H9 (cell line): Measurements from ENCODE around the gene WDR54. TPM values are rescaled to one million over a fixed set of nuclear protein-coding genes. Genes with fewer than 3 reads are reported as not detected.

Source experiments
- DNase-seq: peaks from one replicate; pipeline ENCODE4 v3.0.0-alpha.2; 2017
- H2AFZ ChIP-seq: one replicate; pipeline ENCODE4 v1.6.1; 2013; ENCODE audit warnings: mild to moderate bottlenecking, low read length, control low read depth, moderate library complexity
- H2AK5ac ChIP-seq: 2 replicates; pipeline ENCODE4 v1.6.1; 2013; ENCODE audit warnings: low read length, control low read depth, mixed read lengths; ENCODE audit not compliant: insufficient read length
- H2BK120ac ChIP-seq: one replicate; pipeline ENCODE4 v1.6.1; 2013; ENCODE audit warnings: low read depth, mild to moderate bottlenecking, low read length, control low read depth, inconsistent platforms; ENCODE audit not compliant: poor library complexity, severe bottlenecking
- H2BK12ac ChIP-seq: 2 replicates; pipeline ENCODE4 v1.6.1; 2013; ENCODE audit warnings: low read length, control low read depth, mixed read lengths, low read depth; ENCODE audit not compliant: insufficient read length
- H2BK15ac ChIP-seq: 2 replicates; pipeline ENCODE4 v1.6.1; 2013; ENCODE audit warnings: low read depth, low read length, control low read depth
- H2BK20ac ChIP-seq: one replicate; pipeline ENCODE4 v1.6.1; 2013; ENCODE audit warnings: low read depth, mild to moderate bottlenecking, low read length, control low read depth, inconsistent platforms; ENCODE audit not compliant: poor library complexity, severe bottlenecking
- H2BK5ac ChIP-seq: 2 replicates; pipeline ENCODE4 v1.6.1; 2013; ENCODE audit warnings: low read length, control low read depth, mixed read lengths; ENCODE audit not compliant: insufficient read length
- H3K14ac ChIP-seq: 2 replicates; pipeline ENCODE4 v1.6.1; 2013; ENCODE audit warnings: low read length, control low read depth; ENCODE audit not compliant: insufficient read depth
- H3K18ac ChIP-seq: 2 replicates; pipeline ENCODE4 v1.6.1; 2013; ENCODE audit warnings: low read depth, mild to moderate bottlenecking, mixed read lengths, low read length, control low read depth; ENCODE audit not compliant: insufficient read length
- H3K23ac ChIP-seq: 2 replicates; pipeline ENCODE4 v1.6.1; 2013; ENCODE audit warnings: low read length, control low read depth, mixed read lengths, low read depth; ENCODE audit not compliant: insufficient read length
- H3K23me2 ChIP-seq: 2 replicates; pipeline ENCODE4 v1.6.1; 2013; ENCODE audit warnings: low read depth, mild to moderate bottlenecking, mixed read lengths, low read length, control low read depth; ENCODE audit not compliant: insufficient read length, poor library complexity, severe bottlenecking
- H3K27ac ChIP-seq: 2 replicates; pipeline ENCODE4 v1.5.1; 2013; ENCODE audit warnings: low read length, control low read depth, mixed read lengths, low read depth; ENCODE audit not compliant: insufficient read length
- H3K27me3 ChIP-seq: 2 replicates; pipeline ENCODE4 v1.6.1; 2013; ENCODE audit warnings: low read length, control low read depth, inconsistent platforms; ENCODE audit not compliant: insufficient read depth
- H3K4ac ChIP-seq: 2 replicates; pipeline ENCODE4 v1.6.1; 2013; ENCODE audit warnings: low read depth, mild to moderate bottlenecking, control low read depth, inconsistent platforms, low read length, moderate library complexity
- H3K4me1 ChIP-seq: 2 replicates; pipeline ENCODE4 v1.6.1; 2013; ENCODE audit warnings: low read length, control low read depth, inconsistent platforms; ENCODE audit not compliant: insufficient read depth
- H3K4me2 ChIP-seq: 2 replicates; pipeline ENCODE4 v1.6.1; 2013; ENCODE audit warnings: low read length, control low read depth, mixed read lengths; ENCODE audit not compliant: insufficient read length, insufficient read depth
- H3K56ac ChIP-seq: 2 replicates; pipeline ENCODE4 v1.6.1; 2013; ENCODE audit warnings: low read depth, mild to moderate bottlenecking, mixed read lengths, low read length, control low read depth; ENCODE audit not compliant: insufficient read length
- H3K79me1 ChIP-seq: 2 replicates; pipeline ENCODE4 v1.6.1; 2013; ENCODE audit warnings: low read depth, mild to moderate bottlenecking, moderate library complexity, low read length, control low read depth, inconsistent platforms; ENCODE audit not compliant: insufficient read depth, poor library complexity, severe bottlenecking
- H3K79me2 ChIP-seq: 2 replicates; pipeline ENCODE4 v1.6.1; 2013; ENCODE audit warnings: low read length, control low read depth, inconsistent platforms; ENCODE audit not compliant: insufficient read depth
- H3K9ac ChIP-seq: 2 replicates; pipeline ENCODE4 v1.6.1; 2013; ENCODE audit warnings: low read length, control low read depth, mixed read lengths; ENCODE audit not compliant: insufficient read length; ENCODE audit errors: extremely low read depth
- H3K9me3 ChIP-seq: one replicate; pipeline ENCODE4 v1.6.1; 2013; ENCODE audit warnings: low read depth, low read length, inconsistent platforms; ENCODE audit not compliant: control insufficient read depth
- H3T11ph ChIP-seq: one replicate; pipeline ENCODE4 v1.6.1; 2013; ENCODE audit warnings: mild to moderate bottlenecking, low read length, control low read depth, inconsistent platforms
- H4K20me1 ChIP-seq: one replicate; pipeline ENCODE4 v1.6.1; 2013; ENCODE audit not compliant: control insufficient read depth, insufficient read length, insufficient read depth
- H4K5ac ChIP-seq: 2 replicates; pipeline ENCODE4 v1.6.1; 2013; ENCODE audit warnings: low read depth, mild to moderate bottlenecking, mixed read lengths, low read length, control low read depth; ENCODE audit not compliant: insufficient read length
- H4K8ac ChIP-seq: replicated peaks from 2 replicates; pipeline ENCODE4 v1.6.1; 2013; ENCODE audit warnings: low read length, control low read depth, mixed read lengths, low read depth; ENCODE audit not compliant: insufficient read length
- H4K91ac ChIP-seq: 2 replicates; pipeline ENCODE4 v1.6.1; 2013; ENCODE audit warnings: low read depth, mild to moderate bottlenecking, moderate library complexity, mixed read lengths, low read length, control low read depth; ENCODE audit not compliant: insufficient read length
- H3K27ac Mint-ChIP-seq, 3 experiments: 2 replicates in 2 of 3; 3 replicates in 1 of 3; pipeline ENCODE4 v1.8.0; 2020 to 2021; ENCODE audit warnings: mixed read lengths in 3 of 3, mild to moderate bottlenecking in 1 of 3, moderate library complexity in 1 of 3
- H3K27me3 Mint-ChIP-seq: 2 replicates; pipeline ENCODE4 v1.8.0; 2021; ENCODE audit warnings: low read depth, mild to moderate bottlenecking, moderate library complexity, mixed read lengths
- H3K36me3 Mint-ChIP-seq, 3 experiments: 2 replicates in 2 of 3; 3 replicates in 1 of 3; pipeline ENCODE4 v1.8.0; 2020 to 2021; ENCODE audit warnings: low read depth in 3 of 3, mixed read lengths in 3 of 3; ENCODE audit not compliant: insufficient read depth in 1 of 3
- H3K4me1 Mint-ChIP-seq, 2 experiments: 2 replicates each; pipeline ENCODE4 v1.8.0; 2020; ENCODE audit warnings: mixed read lengths in 2 of 2
- H3K4me3 Mint-ChIP-seq, 2 experiments: 2 replicates in 1 of 2; 3 replicates in 1 of 2; pipeline ENCODE4 v1.8.0; 2020 to 2021; ENCODE audit warnings: mild to moderate bottlenecking in 2 of 2, mixed read lengths in 2 of 2, moderate library complexity in 1 of 2
- H3K9me3 Mint-ChIP-seq, 2 experiments: 2 replicates in 1 of 2; 3 replicates in 1 of 2; pipeline ENCODE4 v1.8.0; 2020; ENCODE audit warnings: mild to moderate bottlenecking in 2 of 2, mixed read lengths in 2 of 2, moderate library complexity in 1 of 2
- WGBS: extraction: QIAGEN DNeasy Blood & Tissue Kit; methylation state at CpG from one replicate; pipeline ENCODE4 v1.1.7; 2013; ENCODE audit warnings: missing lambda C conversion rate, low lambda C conversion rate, mixed read lengths; ENCODE audit not compliant: insufficient read length; ENCODE audit errors: extremely low coverage; 5-methylcytosine and 5-hydroxymethylcytosine counted together
- total RNA-seq: library from RNA; stranded (reverse); gene quantifications from 2 replicates; pipeline ENCODE4 v1.2.1, GENCODE V29; 2021
- TF ChIP-seq, protein P1 (sequence below): fragments of 200-600 bp; sonication (generic); conservative IDR thresholded peaks from 3 replicates; pipeline ENCODE4 v1.8.0; 2021; ENCODE audit warnings: antibody characterized with exemption, mild to moderate bottlenecking

The WDR54 gene
- total RNA-seq, 1 experiment from 2014 or later: 66.4 TPM

DNA sequence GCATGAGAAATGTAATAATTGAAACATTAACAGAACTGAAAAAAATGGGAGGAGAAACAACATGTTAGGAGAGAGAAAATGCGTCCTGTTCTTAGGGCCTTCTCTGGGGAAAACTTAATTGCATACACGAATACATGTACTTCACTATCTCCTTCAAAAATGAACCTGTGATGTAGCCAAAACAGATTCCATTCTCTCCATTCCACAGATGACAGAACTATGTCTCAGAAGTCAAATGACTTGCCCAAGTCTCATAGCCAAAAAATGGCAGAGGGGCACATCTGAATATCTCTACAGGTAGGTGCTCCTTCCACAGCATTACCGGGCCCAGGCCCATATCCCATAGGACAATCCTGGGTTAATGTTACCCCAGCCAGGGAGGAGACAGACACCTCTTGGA is 37.5 kb upstream of the WDR54 start:
- Histone ChIP-seq H3K9ac (no peak overlapping the region), H3K4ac (no peak overlapping the region), H2BK5ac (no peak overlapping the region), H4K20me1 (no peaks in the 10 kb centered on the region), H4K8ac (no peak overlapping the region), H3K9me3 (no peaks in the 10 kb centered on the region), H3K4me1 (no peaks in the 10 kb centered on the region; the same call in 1 of the 2 replicates), H3K27ac (no peak overlapping the region), H2BK15ac (no peak overlapping the region), H2BK12ac (no peak overlapping the region), H3T11ph (no peak overlapping the region), H2BK20ac (no peak overlapping the region), H3K27me3 (no peaks in the 10 kb centered on the region), H3K4me2 (no peak overlapping the region), H3K56ac (no peak overlapping the region), H2BK120ac (no peak overlapping the region), H4K91ac (no peak overlapping the region), H3K79me1 (peaks cover 7% of the 10 kb centered on the region), H4K5ac (no peak overlapping the region), H3K23me2 (no peaks in the 10 kb centered on the region), H3K23ac (no peak overlapping the region), H2AFZ (no peak overlapping the region), H2AK5ac (no peak overlapping the region), H3K79me2 (peaks cover 10% of the 10 kb centered on the region; the same call in 1 of the 2 replicates), H3K14ac (no peak overlapping the region), H3K18ac (no peak overlapping the region)
- H3K4me3 Mint-ChIP-seq: no peak overlapping the region
- H3K9me3 Mint-ChIP-seq: no peaks in the 10 kb centered on the region
- H3K27ac Mint-ChIP-seq: no peak overlapping the region
- WGBS: no CpG with 5 or more reads among the region's 3 CpGs
- H3K36me3 Mint-ChIP-seq: peaks cover 0 to 5% (median 2%) of the 10 kb centered on the region in 3 experiments; a peak in 4 of 7 replicates
- H3K27me3 Mint-ChIP-seq: no peaks in the 10 kb centered on the region
- DNase-seq: no peak
- peaks cover 11 to 20% of the 10 kb centered on the region in 2 experiments for H3K4me1 Mint-ChIP-seq
- TF ChIP-seq, protein P1, sequence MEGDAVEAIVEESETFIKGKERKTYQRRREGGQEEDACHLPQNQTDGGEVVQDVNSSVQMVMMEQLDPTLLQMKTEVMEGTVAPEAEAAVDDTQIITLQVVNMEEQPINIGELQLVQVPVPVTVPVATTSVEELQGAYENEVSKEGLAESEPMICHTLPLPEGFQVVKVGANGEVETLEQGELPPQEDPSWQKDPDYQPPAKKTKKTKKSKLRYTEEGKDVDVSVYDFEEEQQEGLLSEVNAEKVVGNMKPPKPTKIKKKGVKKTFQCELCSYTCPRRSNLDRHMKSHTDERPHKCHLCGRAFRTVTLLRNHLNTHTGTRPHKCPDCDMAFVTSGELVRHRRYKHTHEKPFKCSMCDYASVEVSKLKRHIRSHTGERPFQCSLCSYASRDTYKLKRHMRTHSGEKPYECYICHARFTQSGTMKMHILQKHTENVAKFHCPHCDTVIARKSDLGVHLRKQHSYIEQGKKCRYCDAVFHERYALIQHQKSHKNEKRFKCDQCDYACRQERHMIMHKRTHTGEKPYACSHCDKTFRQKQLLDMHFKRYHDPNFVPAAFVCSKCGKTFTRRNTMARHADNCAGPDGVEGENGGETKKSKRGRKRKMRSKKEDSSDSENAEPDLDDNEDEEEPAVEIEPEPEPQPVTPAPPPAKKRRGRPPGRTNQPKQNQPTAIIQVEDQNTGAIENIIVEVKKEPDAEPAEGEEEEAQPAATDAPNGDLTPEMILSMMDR: no peak
